Lung (tissue), 12 donors: ENCODE results near the gene PACSIN1. TPM values are rescaled to one million over a fixed set of nuclear protein-coding genes. Genes with fewer than 3 reads are reported as not detected.

Experiments used
- ATAC-seq: fragments of 200-7000 bp; cut with Tn5 transposase; one replicate; pipeline ENCODE4 v1.9.1; 2020; ENCODE audit warnings: moderate number of reproducible peaks; ENCODE audit not compliant: insufficient read depth, low FRiP score
- DNase-seq, 3 donors: peaks; one replicate each; pipeline ENCODE4 v3.0.0-alpha.2; 2013 to 2017
- H3K27ac ChIP-seq, 2 donors: one replicate each; pipeline ENCODE4 v1.5.1; 2013; ENCODE audit warnings: mild to moderate bottlenecking in 2 of 2, moderate library complexity in 2 of 2, control low read depth in 1 of 2, inconsistent platforms in 1 of 2, low read depth in 1 of 2, low read length in 1 of 2
- H3K27me3 ChIP-seq, 3 donors: one replicate each; pipeline ENCODE4 v1.5.1; 2013; ENCODE audit warnings: low read length in 2 of 3; ENCODE audit not compliant: control insufficient read depth in 3 of 3, insufficient read depth in 3 of 3
- H3K36me3 ChIP-seq, 4 donors: one replicate each; pipeline ENCODE4 v1.5.1; 2013; ENCODE audit warnings: low read length in 4 of 4, mild to moderate bottlenecking in 1 of 4, moderate library complexity in 1 of 4; ENCODE audit not compliant: control insufficient read depth in 4 of 4, insufficient read depth in 4 of 4
- H3K4me1 ChIP-seq, 5 donors: one replicate each; pipeline ENCODE4 v1.5.1; 2013; ENCODE audit warnings: low read length in 5 of 5, mild to moderate bottlenecking in 2 of 5, moderate library complexity in 1 of 5; ENCODE audit not compliant: control insufficient read depth in 5 of 5, insufficient read depth in 5 of 5
- H3K4me3 ChIP-seq: one replicate; pipeline ENCODE4 v1.5.1; 2013; ENCODE audit warnings: mild to moderate bottlenecking, control low read depth, moderate library complexity
- H3K9ac ChIP-seq, 2 donors: one replicate each; pipeline ENCODE4 v1.5.1; 2013; ENCODE audit warnings: low read length in 2 of 2, control low read depth in 1 of 2; ENCODE audit not compliant: insufficient read depth in 1 of 2
- H3K9me3 ChIP-seq, 4 donors: one replicate each; pipeline ENCODE4 v1.5.1; 2013; ENCODE audit warnings: low read length in 3 of 4, mild to moderate bottlenecking in 1 of 4, moderate library complexity in 1 of 4; ENCODE audit not compliant: control insufficient read depth in 4 of 4, insufficient read depth in 3 of 4
- CTCF ChIP-seq: IDR thresholded peaks from 2 replicates; pipeline ENCODE4 v1.5.1; 2012; ENCODE audit warnings: mild to moderate bottlenecking; ENCODE audit errors: control extremely low read depth, extremely low read depth
- WGBS, 2 donors: extraction: QIAGEN DNeasy Blood & Tissue Kit; methylation state at CpG; one replicate each; pipeline ENCODE4 v1.1.7; 2013; 5-methylcytosine and 5-hydroxymethylcytosine counted together
- polyA plus RNA-seq, 2 donors: library from polyadenylated mRNA; stranded (reverse); fragments of 200-250 nt; gene quantifications; one replicate each; pipeline ENCODE4 v1.2.1, GENCODE V29; 2013
- total RNA-seq, 2 donors: library from RNA; depleted of rRNA in 1 of 2; stranded (reverse); fragments of >200 nt in 1 of 2; gene quantifications; one replicate each; pipeline ENCODE4 v1.2.1, GENCODE V29; 2014 to 2021
- donor health status: control.
- donor health status: control.
- donor health status: Bipolar disorder and iron deficiency.
- donor health status: healthy.
- donor health status: DM: yes; HTN: yes; CAD: no.

Gene PACSIN1
- total and polyA plus RNA-seq, 4 donors = 0.02 to 0.17 (median 0.12) TPM

DNA sequence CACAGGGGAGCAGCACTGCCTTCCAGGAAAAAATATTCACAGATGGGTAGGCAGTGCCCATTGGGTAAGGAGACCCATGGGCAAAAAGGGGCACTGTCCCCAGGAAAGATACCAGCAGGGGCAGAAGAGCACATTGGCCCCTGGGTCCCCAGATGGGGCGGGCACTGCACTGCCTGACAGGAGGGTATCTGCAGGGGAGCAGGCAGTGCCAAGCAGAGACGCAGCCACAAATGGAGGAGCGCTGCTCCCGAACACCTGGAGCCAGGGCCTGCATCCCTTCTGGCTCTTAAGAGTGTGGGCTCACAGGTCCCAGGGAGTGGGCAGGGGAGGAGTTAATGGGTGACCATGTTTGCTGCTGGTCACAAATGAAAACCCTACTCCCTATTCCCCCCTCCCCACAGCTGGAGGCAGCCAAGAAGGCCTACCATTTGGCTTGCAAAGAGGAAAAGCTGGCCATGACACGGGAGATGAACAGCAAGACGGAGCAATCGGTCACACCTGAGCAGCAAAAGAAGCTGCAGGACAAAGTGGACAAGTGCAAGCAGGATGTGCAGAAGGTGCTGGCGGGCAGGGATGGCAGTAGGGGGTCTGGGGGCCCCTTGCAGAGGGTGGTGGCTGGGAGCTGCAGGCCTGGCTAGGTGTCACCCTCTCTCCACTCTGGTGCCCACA lies 63.3 kb downstream of the PACSIN1 start:
- no peaks in the 10 kb centered on the region for H3K36me3 ChIP-seq
- no peak overlapping the region for H3K4me3 ChIP-seq
- no peak overlapping the region for H3K9ac ChIP-seq
- no peak overlapping the region for H3K27ac ChIP-seq
- H3K9me3 ChIP-seq = no peaks in the 10 kb centered on the region
- ATAC-seq (no peak), DNase-seq (no peak)
- peaks cover 0 to 14% (median 2%) of the 10 kb centered on the region in 5 donors for H3K4me1 ChIP-seq
- H3K27me3 ChIP-seq = no peaks in the 10 kb centered on the region
- WGBS, 2 donors = 88 to 95% methylated on average over 8 of the region's 8 CpGs
- TF ChIP-seq CTCF = no peak

- no peak overlapping the region for H3K9ac ChIP-seq
- H3K27ac ChIP-seq = no peak overlapping the region
- H3K4me3 ChIP-seq = no peak overlapping the region
- no peaks in the 10 kb centered on the region for H3K36me3 ChIP-seq
- no peak for ATAC-seq
- peaks cover 0 to 14% (median 2%) of the 10 kb centered on the region in 5 donors for H3K4me1 ChIP-seq
- peak in 2 of 3 donors; percentile 31 to 62 for DNase-seq
- TF ChIP-seq CTCF = no peak
- WGBS, 2 donors = 65 to 74% methylated on average over 10 of the region's 10 CpGs
- H3K27me3 ChIP-seq = no peaks in the 10 kb centered on the region
- H3K9me3 ChIP-seq = no peaks in the 10 kb centered on the region
Measured at GRCh38 chr6:34529665-34530327, 63.9 kb downstream of the PACSIN1 start.

GRCh38 chr6:34530753-34531365 lies 65.0 kb downstream of the PACSIN1 start:
- H3K4me1 ChIP-seq = peaks cover 0 to 14% (median 2%) of the 10 kb centered on the region in 5 donors
- TF ChIP-seq CTCF = no peak
- no peaks in the 10 kb centered on the region for H3K27me3 ChIP-seq
- ATAC-seq (no peak), DNase-seq (no peak)
- no peak overlapping the region for H3K9ac ChIP-seq
- H3K9me3 ChIP-seq = no peaks in the 10 kb centered on the region
- WGBS, 2 donors = 94 to 95% methylated on average over 18 of the region's 18 CpGs
- no peak overlapping the region for H3K4me3 ChIP-seq
- no peaks in the 10 kb centered on the region for H3K36me3 ChIP-seq
- H3K27ac ChIP-seq = no peak overlapping the region
